ENCODE data around the gene ARHGEF9.
"Not testable (repeated sequence)": the region's sequence is repeated elsewhere in the genome, so short reads cannot be mapped to it uniquely, and the experiment has no call there.

The ARHGEF9 gene

DNA sequence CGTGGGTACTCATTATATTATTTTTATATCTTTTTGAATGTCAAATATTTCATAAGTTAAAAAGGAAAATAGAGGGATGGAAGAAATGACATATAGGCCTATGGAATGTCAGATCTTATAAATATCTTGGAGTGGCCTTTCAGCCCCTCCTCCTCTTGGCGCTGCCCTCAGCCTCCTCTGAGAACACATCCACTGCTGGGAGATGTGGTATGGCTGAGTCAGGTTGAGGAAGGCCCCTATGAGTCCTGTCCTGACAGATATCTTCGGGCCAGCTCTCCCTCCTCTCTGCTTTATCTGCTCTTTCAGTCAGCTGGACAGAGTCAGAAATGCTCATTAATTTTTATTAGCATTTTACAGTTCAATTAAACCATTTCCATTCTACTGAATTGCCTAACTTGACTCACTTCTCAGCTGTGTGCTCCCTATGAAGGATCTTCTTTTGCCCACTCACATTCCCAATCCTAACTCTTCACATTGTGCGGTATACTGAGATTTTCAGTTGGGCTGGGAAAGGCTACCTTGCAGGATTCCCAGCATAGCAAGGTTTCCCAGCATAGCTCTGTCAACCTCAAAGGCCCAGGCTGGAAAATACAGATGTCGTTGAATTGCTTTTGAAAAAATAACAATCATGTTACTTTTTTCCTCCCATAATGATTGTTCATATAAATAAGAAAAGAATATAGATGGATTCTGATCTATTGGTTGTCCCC is 128.0 kb downstream of the ARHGEF9 start:
- no peak for DNase-seq

GRCh38 chrX:63652086-63652765 is 132.8 kb downstream of the ARHGEF9 start:
- DNase-seq, result no peak

GRCh38 chrX:63645748-63646147 is 139.3 kb downstream of the ARHGEF9 start:
- DNase-seq, result not testable (repeated sequence)

DNA sequence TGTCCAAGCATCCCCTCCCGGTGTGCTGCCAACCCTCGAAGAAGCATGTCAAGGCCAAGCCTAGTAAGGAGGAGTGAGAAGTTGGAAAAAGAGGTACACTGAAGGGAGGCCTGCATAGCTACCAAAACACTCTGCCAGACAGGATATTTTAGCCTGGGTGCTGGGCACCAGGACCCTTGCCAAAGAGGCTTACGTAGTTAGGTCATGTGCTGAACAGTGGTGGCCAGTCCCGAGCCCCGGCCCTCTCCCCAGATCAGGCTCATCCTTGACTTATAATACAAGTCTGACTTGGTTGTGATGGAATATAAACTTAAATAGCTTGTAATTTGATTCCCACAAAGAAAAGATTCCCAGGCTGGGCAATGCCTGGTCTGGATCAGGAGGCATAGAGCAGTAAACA is 149.3 kb downstream of the ARHGEF9 start:
- no peak for DNase-seq

- DNase-seq, result no peak
Observed at GRCh38 chrX:63613531-63614028, 171.4 kb downstream of the ARHGEF9 start.

- no peak for DNase-seq
Observed at GRCh38 chrX:63585936-63586335, 199.1 kb downstream of the ARHGEF9 start.

Data from stimulated activated CD4-positive, alpha-beta T cell treated with anti-CD3 and anti-CD28 coated beads, Interleukin-4, amount 100 ng/mL, for 1 hour (primary cell).